ENCODE measurements around the gene ACP1. TPM values are rescaled to one million over a fixed set of nuclear protein-coding genes. Genes with fewer than 3 reads are reported as not detected.

The ACP1 gene
- total RNA-seq, 1 donor from 2014 or later = 236 TPM

DNA sequence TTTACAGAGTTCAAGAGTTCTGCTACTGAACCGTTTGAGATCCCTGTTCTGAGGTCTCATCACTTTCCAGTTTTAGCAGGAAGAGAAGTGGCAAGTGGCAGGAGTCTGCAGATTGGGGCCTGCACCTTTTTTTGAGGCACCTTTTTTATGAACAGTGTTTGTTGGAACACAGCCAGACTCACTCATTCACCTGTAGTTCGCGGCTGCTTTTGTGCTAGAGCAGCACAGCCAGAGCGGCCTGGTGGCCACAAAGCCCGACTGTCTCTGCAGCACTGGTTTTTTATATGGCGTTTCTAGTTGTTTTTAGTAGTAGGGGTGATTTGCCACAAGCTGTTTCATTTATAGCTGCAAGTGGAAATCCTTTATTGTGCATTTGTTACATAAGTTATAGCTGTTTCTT is 8.6 kb downstream of the ACP1 start:
- no peaks in the 10 kb centered on the region for H3K9me3 ChIP-seq (ENCODE audit: low read depth)
- no peak overlapping the region for H2AFZ ChIP-seq (replicated peaks)
- H3K27ac Mint-ChIP-seq = no peak overlapping the region
- no peaks in the 10 kb centered on the region for H3K27me3 Mint-ChIP-seq (ENCODE audit: insufficient read depth, low read depth)
- no peak overlapping the region for H3K27ac ChIP-seq
- H3K9ac ChIP-seq = no peak overlapping the region
- H4K20me1 ChIP-seq (ENCODE audit: low read depth) = peaks cover 95% of the 10 kb centered on the region
- DNase-seq (ENCODE audit: low spot score) = no peak
- no peaks in the 10 kb centered on the region for H3K9me3 Mint-ChIP-seq
- no peak overlapping the region for H3K4me3 ChIP-seq
- no peaks in the 10 kb centered on the region for H3K36me3 ChIP-seq
- H3K4me3 Mint-ChIP-seq = no peak overlapping the region
- no peaks in the 10 kb centered on the region for H3K4me1 Mint-ChIP-seq
- no peaks in the 10 kb centered on the region for H3F3A ChIP-seq (ENCODE audit: low read depth)
- peaks cover 42% of the 10 kb centered on the region for H3K36me3 Mint-ChIP-seq
- no peak overlapping the region for H3K4me2 ChIP-seq
- H3K4me1 ChIP-seq = no peaks in the 10 kb centered on the region
- TF ChIP-seq, protein P1, sequence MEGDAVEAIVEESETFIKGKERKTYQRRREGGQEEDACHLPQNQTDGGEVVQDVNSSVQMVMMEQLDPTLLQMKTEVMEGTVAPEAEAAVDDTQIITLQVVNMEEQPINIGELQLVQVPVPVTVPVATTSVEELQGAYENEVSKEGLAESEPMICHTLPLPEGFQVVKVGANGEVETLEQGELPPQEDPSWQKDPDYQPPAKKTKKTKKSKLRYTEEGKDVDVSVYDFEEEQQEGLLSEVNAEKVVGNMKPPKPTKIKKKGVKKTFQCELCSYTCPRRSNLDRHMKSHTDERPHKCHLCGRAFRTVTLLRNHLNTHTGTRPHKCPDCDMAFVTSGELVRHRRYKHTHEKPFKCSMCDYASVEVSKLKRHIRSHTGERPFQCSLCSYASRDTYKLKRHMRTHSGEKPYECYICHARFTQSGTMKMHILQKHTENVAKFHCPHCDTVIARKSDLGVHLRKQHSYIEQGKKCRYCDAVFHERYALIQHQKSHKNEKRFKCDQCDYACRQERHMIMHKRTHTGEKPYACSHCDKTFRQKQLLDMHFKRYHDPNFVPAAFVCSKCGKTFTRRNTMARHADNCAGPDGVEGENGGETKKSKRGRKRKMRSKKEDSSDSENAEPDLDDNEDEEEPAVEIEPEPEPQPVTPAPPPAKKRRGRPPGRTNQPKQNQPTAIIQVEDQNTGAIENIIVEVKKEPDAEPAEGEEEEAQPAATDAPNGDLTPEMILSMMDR (IDR thresholded peaks at IDR 0.05) = no peak
- no peak for TF ChIP-seq EZH2phosphoT487 (IDR thresholded peaks at IDR 0.05)
- no peak for TF ChIP-seq EZH2 (IDR thresholded peaks at IDR 0.05)
- H3K79me2 ChIP-seq (ENCODE audit: low read depth) = peaks cover 83% of the 10 kb centered on the region
- H3K27me3 ChIP-seq = no peaks in the 10 kb centered on the region

DNA sequence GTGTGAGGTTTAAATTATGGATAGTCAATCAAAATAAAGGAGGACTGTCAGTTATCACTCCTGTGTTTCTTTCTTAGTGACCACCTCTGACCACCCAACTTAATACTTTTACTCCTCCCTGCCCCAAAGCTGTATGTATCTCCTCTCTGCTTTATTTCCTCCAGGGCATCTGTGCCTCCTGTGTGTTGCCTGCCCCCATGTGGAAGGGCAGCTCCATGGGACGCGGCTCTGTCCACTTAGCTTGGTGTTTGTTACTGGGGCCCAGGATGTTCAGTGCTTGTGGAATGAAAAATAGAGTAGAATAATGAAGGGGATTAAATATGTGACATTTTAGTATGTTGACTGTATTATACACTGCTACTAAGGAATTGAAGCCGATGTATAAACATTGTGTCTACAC is 9.8 kb downstream of the ACP1 start:
- peaks cover 83% of the 10 kb centered on the region for H4K20me1 ChIP-seq (ENCODE audit: low read depth)
- no peak overlapping the region for H3K4me3 ChIP-seq
- H3K9ac ChIP-seq = no peak overlapping the region
- peaks cover 44% of the 10 kb centered on the region for H3K36me3 Mint-ChIP-seq
- no peaks in the 10 kb centered on the region for H3K9me3 Mint-ChIP-seq
- no peak overlapping the region for H2AFZ ChIP-seq (replicated peaks)
- TF ChIP-seq EZH2 (IDR thresholded peaks at IDR 0.05) (no peak), EZH2phosphoT487 (IDR thresholded peaks at IDR 0.05) (no peak)
- TF ChIP-seq, protein P1 (IDR thresholded peaks at IDR 0.05) = no peak
- H3K27ac ChIP-seq = no peak overlapping the region
- H3K27me3 ChIP-seq = no peaks in the 10 kb centered on the region
- peaks cover 2% of the 10 kb centered on the region for H3K4me1 Mint-ChIP-seq
- peaks cover 72% of the 10 kb centered on the region for H3K79me2 ChIP-seq (ENCODE audit: low read depth)
- no peaks in the 10 kb centered on the region for H3K9me3 ChIP-seq (ENCODE audit: low read depth)
- no peaks in the 10 kb centered on the region for H3F3A ChIP-seq (ENCODE audit: low read depth)
- no peak overlapping the region for H3K4me2 ChIP-seq
- no peak for DNase-seq (ENCODE audit: low spot score)
- no peak overlapping the region for H3K4me3 Mint-ChIP-seq
- H3K4me1 ChIP-seq = no peaks in the 10 kb centered on the region
- H3K36me3 ChIP-seq = no peaks in the 10 kb centered on the region
- H3K27me3 Mint-ChIP-seq (ENCODE audit: insufficient read depth, low read depth) = no peaks in the 10 kb centered on the region
- no peak overlapping the region for H3K27ac Mint-ChIP-seq

DNA sequence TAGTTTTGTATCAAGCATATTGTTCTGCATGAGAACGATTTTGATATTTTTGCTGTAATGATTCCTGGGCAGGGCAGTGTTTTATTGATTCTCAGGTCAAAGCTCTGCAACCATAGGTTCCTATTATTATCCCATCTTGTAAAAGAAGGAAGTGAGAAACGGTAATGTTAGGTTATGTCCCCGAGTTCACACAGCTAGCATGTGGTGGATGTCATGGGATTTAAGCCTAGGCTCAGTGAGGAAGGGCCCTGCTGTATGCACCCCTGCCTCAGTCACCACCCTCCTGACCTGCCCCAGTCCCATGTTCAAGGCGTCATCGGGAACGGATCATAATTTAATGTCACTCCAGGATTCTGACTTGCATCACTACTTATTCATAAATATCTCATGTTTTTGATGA is 10.7 kb downstream of the ACP1 start:
- no peak for TF ChIP-seq EZH2phosphoT487 (IDR thresholded peaks at IDR 0.05)
- H3K79me2 ChIP-seq (ENCODE audit: low read depth) = peaks cover 62% of the 10 kb centered on the region
- H3K4me2 ChIP-seq = no peak overlapping the region
- no peak overlapping the region for H2AFZ ChIP-seq (replicated peaks)
- H3K4me1 Mint-ChIP-seq = peaks cover 10% of the 10 kb centered on the region
- H3K27ac ChIP-seq = no peak overlapping the region
- no peak for DNase-seq (ENCODE audit: low spot score)
- no peaks in the 10 kb centered on the region for H3K27me3 Mint-ChIP-seq (ENCODE audit: insufficient read depth, low read depth)
- no peak overlapping the region for H3K9ac ChIP-seq
- no peaks in the 10 kb centered on the region for H3K27me3 ChIP-seq
- H3K4me1 ChIP-seq = no peaks in the 10 kb centered on the region
- H3K36me3 Mint-ChIP-seq = peaks cover 39% of the 10 kb centered on the region
- H3F3A ChIP-seq (ENCODE audit: low read depth) = no peaks in the 10 kb centered on the region
- no peak overlapping the region for H3K27ac Mint-ChIP-seq
- H3K36me3 ChIP-seq = no peaks in the 10 kb centered on the region
- H4K20me1 ChIP-seq (ENCODE audit: low read depth) = peaks cover 73% of the 10 kb centered on the region
- H3K9me3 Mint-ChIP-seq = no peaks in the 10 kb centered on the region
- no peak overlapping the region for H3K4me3 Mint-ChIP-seq
- no peak overlapping the region for H3K4me3 ChIP-seq
- H3K9me3 ChIP-seq (ENCODE audit: low read depth) = no peaks in the 10 kb centered on the region

DNA sequence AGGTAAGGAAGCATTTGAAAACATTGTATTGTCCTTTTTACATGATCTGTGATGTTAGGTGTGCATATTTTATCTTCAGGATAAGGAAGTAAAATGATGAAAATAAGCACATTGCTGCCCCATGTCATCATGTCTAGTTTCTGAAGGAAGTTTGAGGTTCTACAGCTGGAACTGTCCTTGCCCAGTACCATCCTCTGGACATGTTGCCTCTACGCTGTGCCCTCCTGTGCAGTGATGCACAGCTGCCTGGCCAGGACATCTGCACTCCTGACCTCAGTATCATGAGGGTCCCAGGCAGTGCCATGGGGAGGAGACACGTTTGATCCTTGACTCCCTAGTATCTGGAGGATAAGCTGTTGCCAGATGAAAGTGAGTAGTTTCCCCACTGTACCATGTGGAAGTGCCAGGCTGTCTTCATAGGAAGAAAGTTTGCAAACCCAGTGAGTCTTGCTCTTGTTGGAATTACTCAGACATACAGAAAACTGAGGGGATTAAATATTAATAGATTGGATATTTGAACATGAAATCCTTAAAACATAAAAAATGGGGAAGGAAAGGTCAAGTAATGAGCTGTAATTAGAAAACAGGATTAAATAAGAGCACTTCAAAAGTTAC is 13.7 kb downstream of the ACP1 start:
- Mint-ChIP-seq H3K27me3 (ENCODE audit: insufficient read depth, low read depth) (no peaks in the 10 kb centered on the region), H3K4me1 (peaks cover 37% of the 10 kb centered on the region), H3K27ac (no peak overlapping the region), H3K4me3 (no peak overlapping the region), H3K9me3 (no peaks in the 10 kb centered on the region), H3K36me3 (peaks cover 33% of the 10 kb centered on the region)
- Histone ChIP-seq H3K36me3 (no peaks in the 10 kb centered on the region), H4K20me1 (ENCODE audit: low read depth) (peaks cover 61% of the 10 kb centered on the region), H3K27ac (no peak overlapping the region), H3K27me3 (peaks cover 9% of the 10 kb centered on the region), H2AFZ (replicated peaks) (no peak overlapping the region), H3K79me2 (ENCODE audit: low read depth) (peaks cover 33% of the 10 kb centered on the region), H3K9ac (no peak overlapping the region), H3F3A (ENCODE audit: low read depth) (no peaks in the 10 kb centered on the region), H3K9me3 (ENCODE audit: low read depth) (no peaks in the 10 kb centered on the region), H3K4me1 (no peaks in the 10 kb centered on the region), H3K4me2 (no peak overlapping the region), H3K4me3 (no peak overlapping the region)
- DNase-seq (ENCODE audit: low spot score) = no peak
- TF ChIP-seq EZH2 (IDR thresholded peaks at IDR 0.05) (no peak), EZH2phosphoT487 (IDR thresholded peaks at IDR 0.05) (no peak)
- TF ChIP-seq, protein P1 (IDR thresholded peaks at IDR 0.05) = no peak
